AML-193 (cell line): ENCODE measurements around the gene GRID2.
A peak's percentile ranks its signal among the peaks of the same experiment; 100 is the strongest.

Experiments used
- DNase-seq, 2 experiments: peaks; one replicate each; lab custom pipeline; 2025; lab: John Stamatoyannopoulos, UW

Gene GRID2

DNA sequence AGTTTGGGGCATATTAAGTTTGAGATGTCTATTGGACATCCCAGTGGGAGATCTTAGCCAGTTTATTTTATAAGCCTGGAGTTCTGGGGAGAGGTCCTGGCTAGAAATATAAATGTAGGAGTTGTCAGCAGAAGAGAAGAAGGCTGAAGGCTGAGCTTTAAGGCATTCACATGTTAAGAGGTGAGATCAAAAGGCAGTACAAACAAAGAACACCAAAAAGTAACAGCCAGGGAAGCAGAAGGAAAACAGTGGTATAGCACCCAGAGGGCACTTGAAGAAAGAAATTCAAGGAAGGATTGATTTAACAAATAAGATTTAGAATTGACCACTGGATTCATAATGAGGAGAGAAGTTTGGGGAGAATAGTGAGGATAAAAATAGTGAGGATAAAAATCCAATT is 1383.5 kb downstream of the GRID2 start:
- no peak for DNase-seq

DNA sequence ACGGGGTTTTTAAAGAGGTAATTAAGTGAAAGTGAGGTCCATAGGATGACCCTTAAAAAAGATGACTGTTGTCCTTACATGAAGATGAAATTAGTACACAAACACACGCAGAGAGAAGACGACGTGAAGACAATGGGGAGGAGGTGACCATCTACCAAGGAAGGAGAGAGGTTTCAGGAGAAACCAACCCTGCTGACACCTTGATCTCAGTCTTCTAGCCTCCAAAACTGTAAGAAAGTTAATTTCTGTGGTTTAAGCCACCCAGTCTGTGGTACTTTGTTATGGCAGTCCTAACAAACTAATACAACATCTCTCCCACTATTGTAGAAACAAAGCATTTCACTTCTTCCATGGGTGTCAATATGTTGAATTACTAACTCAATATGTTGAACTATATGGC is 1385.2 kb downstream of the GRID2 start:
- no peak for DNase-seq

DNA sequence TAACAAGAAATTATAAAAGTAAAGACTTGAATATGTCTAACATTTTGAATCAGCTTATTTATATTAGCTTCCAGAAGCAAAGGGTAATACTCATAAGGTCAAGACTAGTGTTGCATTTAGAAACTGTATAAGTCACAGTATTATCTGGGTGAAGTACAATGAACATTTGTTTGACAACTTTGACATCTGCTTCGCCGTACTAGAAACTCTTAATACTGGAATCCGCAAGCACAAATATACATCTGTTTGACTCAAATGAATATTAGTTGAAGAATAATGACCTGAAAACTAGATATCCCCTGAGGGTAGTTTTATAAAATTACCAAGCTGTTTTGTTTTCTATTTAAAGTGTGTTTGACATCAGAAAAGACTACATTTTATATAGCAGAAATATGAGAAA is 1389.4 kb downstream of the GRID2 start:
- DNase-seq, result no peak

DNA sequence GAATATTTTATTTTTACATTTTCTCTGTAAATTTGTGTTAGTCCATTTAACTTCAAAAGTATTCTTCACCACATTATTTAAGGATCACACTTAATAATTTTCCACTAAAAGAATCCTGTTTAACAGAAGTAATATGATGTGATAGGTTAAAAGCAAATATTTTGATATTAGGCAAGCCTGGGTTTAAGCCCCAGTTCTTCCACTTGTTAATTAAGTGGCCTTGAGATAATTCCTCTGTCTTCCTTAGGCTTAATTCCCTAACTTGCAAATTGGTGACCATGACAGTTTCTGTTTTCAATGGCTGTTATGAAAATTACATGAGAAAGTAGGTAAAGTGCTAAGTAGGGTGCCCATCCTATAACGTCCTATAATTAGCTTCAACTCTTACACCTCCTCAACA is 1394.9 kb downstream of the GRID2 start:
- no peak for DNase-seq

DNA sequence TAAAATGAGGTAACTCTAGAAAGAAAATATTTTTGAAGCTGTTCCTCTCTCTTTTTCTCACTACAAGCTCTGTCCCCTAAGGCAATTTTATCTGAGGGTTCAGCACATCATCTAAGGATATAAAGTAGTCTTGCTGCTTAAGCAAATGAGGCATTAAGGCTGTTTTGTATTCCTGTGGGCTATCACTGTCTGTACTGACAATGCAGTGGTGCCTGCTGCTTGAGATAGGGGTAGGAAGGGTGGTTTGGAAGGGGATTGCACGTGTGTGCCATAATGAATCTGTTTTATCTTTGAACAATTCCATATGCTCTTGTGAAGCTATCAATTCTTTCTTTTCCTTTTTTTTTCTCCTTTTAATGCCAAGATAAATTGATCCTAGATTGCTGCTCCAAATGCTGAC is 1396.8 kb downstream of the GRID2 start:
- DNase-seq, result no peak

DNA sequence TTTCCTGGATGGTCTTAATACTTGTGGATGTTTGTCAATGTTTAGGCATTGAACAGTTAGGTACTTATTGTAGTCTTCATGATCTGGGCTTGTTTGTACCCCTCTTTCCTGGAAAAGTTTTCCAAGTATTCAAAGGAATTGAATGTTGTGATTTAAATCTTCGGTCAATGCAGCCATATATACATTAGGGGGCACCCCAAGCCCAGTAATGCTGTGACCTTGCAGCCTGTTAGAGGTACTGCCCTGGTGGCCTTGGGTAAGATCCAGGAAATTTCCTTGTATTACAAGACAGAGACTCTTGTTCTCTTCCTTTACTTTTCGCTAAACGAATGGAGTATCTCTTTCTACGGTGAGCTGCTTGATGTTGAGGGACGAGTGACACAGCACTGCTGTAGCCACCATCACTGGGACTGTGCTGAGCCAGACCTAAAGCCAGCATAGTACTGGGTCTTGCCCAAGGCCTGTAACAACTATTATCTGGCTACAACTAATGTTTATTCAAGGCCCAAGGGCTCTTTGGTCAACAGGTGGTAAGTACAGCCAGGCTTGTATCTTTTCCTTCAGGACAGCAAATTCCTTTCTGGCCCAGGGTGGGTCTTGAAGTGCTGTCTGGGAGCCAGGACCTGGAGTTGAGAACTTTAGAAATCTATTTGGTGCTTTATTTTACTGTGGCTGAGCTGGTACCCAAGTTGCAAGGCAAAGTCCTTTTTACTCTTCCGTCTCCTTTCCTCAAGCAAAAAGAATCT is 1406.5 kb downstream of the GRID2 start:
- DNase-seq, result peak in 1 of 2 experiments; percentile 1

DNA sequence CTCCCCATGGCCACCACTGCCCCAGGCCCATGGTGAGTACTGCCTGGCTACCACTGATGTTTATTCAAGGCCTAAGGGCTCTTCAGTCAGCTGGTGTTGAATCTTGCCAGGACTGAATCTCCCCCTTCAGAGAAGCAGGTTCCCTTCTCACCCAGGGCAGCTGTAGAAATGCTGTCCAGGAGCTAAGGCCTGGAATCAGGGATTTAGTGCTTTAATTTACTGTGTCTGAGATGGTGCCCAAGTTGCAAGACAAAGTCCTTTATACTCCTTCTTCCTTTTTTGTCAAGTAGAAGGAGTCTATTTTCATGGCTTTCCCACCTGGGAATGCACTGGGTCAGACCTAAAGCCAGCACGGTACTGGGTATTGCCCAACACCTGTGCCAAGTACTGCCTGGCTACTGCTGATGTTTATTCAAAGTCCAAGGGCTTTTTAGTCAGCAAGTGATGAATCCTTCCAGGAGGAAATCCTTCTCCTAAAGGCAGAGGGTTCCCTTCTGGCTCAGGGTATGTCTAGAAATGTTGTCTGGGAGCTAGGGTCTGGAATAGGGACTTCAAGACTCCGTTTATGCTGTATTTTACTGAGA is 1407.2 kb downstream of the GRID2 start:
- DNase-seq, result no peak

DNA sequence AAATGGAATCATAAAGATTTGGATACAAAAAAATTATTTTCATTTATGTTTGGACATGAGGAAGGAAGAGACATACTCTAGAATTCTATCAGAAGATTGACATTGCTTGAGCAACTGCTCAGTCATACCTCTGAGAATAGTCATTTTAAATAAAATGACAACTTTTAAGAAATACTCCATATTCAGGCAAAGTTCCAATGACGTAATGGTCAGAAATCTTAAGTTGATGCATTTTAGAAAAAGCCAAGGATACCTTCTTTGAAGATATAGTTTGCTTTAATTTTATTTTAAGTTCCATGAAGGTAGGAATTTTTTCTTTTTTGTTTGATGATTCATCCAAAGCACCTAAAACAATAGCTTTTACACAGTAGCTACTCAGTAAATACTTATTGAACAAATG is 1414.5 kb downstream of the GRID2 start:
- no peak for DNase-seq

DNA sequence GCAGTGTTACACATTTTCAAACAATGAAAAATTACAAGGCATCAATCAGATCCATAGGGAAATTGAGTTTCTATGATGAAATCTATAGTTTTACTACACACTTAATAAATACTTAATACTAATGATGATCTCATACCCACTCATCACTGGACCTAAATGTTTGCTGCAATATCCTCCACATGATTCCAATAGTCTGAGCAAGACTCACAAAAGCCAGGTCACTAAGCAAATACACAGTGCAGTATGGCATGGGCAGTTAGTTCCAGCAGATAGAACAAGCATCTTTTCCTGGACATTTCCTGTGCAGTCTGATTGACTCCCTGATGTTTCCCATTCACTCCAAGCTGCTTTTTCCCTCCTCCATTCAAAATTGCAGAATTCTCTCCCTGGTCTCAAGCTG is 1415.8 kb downstream of the GRID2 start:
- DNase-seq, result no peak

DNA sequence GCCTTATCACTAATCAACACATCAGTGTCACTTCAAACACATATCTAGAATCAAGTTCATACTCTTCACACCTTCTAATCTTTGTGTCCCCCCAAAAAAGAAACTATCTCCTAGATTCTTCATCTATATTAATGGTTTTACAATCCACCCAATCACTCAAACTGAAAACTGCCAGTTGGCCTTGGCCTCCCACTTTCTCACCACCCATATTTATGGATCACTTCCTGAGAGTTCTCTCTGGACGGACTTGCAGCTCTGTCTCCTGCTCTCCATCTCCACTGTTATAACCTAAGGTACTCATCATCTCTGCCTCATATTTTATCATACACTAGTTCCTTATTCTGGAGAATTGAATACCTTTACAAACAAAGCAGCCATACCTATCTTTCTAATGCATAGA is 1418.7 kb downstream of the GRID2 start:
- no peak for DNase-seq

DNA sequence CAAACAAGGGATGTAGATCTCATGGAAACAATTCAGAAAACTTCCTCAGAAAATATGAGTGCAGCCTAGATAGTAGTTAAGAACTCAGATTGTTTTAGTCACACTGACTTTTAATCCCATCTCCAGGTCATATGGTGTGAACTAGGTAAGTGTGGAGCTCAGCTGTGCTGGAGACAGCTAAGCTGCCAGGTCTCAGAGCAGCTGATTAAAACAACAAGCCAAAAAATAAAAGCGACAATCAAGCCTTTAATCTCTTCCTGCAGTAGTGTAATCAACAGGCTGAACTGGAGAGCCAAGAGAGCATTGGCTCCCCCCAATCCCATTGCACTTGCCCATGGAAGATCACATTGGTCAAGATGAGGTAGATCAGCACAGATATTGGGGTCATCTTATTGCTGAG is 1426.5 kb downstream of the GRID2 start:
- no peak for DNase-seq

DNA sequence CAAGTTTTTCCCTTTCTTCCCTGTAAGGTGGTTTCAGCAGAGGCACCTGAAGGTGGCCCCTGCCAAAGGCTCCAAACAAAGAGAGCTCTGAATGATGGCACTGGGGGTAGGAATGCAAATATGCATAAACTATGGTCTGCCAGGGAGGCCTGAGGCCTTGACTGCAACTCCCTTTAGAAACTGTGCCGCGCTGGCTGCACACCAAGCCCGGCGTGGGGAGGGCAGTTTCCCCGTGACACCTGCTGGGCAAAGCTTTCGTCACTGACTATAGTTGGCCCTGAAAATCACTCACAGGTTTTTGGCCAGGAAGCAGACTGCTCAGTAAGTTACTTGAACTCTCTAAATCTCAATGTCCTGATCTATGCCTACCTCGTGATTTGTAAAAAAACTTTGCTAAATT is 1427.0 kb downstream of the GRID2 start:
- DNase-seq, result no peak

DNA sequence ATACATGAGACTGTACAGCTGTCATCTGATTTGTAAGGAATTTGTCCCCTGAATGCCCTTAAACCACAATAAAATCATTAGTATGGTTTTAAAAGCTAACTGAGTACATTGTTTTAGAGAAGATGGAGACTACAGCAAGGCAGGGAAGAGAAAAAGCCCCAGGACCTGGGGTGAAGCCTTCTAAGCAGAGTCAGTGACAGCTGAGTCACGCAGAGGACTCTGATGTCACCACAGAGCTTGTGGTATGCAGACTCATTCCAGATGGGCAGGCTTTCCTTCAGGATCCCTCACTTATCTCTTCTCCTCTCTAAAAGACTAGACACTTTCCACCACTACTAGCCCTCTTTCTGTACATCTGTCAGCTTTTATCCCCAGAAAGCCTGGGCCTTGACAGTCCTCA is 1427.7 kb downstream of the GRID2 start:
- DNase-seq, result no peak

DNA sequence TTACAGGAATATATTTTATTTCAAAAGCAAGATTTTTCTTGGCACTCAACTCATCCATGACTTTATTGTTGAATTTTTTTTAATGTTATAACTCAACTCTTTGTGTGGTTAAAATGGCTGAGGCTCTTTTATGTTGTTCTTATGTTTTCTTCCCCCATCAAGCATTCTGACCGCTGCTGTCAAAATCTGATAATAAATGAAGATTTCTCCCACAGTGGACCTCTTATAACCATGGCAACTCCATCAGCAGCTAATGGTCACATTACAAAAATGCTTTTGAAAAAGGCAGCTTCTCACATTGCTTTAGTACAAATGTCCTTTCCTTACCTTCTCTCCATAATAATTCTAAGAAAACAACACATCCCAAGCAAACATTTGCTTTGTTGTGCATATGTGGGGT is 1428.7 kb downstream of the GRID2 start:
- no peak for DNase-seq

DNA sequence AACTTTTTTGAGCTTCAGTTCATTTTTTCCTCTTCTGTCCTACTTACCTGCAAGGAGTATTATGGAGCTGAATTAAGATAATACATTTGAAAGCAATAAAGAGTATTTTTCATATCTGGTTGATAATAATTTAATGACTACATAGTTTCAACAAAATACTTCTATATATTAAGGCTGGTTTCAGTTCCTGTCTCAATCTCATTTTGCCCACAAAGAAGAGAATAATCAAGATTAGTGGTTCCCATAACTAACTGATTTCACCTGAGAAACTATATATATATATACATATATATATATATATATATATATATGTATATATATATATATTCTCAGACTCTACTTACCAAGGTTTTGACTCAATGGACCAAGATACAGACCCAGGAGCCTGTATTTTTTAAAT is 1437.1 kb downstream of the GRID2 start:
- no peak for DNase-seq

DNA sequence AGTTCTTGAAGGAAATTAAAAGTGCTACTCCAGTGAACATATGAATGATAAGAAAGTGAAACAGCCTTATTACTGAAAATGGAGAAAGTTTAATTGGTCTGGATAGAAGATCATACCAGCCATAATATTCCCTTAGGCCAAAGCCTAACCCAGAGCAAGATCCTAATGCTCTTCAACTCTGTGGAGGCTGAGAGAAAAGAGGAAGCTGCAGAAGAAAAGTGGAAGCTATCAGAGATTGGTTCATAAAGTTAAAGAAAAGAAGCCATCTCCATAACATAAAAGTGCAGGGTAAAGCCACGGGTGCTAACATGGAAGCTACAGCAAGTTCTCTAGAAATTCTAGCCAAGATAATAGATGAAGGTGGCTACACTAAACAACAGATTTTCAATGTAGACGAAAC is 1439.3 kb downstream of the GRID2 start:
- peak in 1 of 2 experiments; percentile 6 for DNase-seq

DNA sequence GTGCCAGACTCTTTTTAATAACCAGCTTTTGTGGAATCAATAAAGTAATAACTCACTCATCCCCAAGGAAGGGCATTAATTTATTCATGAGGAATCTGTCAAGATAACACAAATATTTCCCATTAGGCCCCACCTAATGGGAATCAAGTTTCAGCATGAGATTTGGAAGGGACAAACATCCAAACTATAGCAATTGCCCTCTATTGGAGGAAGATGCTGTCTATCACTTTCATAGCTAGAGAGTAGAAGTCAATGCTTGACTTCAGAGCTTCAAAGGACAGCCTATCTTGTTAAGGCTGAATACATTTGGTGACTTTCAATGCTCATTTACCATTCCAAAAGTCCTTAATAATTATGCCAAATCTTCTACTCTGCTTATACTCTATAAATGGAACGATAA is 1439.9 kb downstream of the GRID2 start:
- DNase-seq, result no peak

DNA sequence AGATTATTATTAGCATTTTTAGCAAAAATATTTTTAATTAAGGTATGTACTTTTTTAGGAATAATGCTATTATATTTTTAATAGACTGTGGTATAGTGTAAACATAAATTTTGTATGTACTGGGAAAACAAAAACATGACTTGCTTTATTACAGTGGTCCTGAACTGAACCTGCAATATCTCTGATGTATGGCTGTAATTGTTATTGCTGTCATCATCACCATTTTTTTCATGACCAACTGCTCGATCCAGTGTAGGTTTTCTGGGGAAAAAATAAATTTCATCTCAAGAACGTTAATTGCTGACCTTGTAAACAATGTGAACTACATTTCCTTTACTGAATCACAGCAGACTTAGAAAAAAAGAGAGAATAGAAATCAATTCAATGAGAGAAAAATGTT is 1441.2 kb downstream of the GRID2 start:
- DNase-seq, result no peak

DNA sequence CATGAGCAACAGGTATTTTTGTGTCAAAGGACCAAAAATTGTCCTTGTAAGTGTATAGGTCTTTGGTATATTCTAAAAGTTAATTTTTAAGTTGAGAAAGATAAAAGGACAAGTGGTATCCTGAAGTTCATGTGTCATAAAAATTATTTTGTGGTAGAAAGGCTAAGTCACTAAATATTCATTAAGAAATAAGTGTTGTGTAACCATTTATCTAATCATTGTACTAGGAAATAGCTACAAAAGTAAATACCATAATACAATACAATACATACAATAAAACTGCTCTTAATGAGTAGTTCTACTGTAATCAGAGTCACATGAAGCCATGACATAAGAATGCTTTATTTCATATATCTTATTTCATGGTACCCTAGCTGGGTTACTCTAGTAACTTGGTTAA is 1442.3 kb downstream of the GRID2 start:
- DNase-seq, result no peak

DNA sequence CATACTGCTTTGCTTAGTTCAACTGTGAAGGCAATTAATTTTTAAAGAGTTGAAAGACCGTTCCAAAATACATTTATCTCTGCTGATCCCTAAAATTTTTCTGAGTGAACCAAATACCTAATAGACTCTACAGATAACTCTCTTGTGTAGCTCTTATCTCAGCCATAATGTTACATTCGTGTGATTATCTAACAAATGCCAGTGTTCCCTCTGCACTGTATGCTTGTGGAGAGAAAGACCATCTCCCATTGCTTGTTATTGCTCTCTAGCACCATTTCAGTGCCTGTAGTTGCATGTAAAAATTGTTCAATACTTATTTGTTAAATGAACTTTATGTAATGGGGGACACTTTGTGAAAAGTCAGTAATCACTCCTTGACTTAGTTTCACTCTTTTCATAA is 1443.5 kb downstream of the GRID2 start:
- no peak for DNase-seq

DNA sequence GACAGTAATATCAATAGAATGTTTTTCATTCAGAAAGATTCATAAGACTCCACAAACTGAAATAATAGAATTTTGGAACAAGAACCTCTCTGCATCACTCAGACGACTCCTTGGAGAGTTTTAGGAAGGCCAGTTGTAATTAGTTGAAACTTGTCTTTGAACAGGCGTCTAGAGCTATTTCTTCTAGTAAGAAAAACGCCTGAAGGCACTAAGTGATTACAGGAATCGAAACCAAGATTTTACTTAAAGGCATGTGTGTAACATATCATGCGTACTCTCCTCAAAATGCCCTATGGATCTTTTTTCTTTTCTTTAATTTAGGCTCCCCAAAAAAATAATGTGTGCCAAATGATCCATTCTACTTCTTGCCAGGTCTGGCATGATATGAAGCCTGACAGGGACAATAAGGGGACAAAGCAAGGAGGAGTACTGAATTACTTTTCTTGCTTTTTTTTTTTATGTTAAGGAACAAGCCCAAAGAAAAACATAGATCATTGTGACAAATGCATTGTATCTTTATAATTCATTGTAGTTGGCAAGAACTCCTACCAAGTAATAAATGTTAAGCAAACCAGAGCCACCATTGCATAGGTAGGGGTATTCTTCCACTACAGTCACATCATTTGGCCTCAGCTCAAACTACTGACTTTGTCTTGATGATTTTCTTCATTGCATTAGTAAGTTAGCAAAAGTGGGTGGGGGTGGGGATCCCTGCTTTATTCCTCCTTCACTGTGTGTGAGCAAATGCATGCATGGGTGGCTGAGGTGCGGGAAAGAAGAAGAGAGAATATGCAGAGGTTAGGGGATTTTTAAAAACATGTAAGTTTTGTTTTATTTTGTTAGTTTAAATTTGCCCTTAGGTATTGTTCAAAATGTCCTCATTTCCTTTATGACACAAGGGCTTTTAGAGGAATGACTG is 1444.9 kb downstream of the GRID2 start:
- DNase-seq, result no peak

DNA sequence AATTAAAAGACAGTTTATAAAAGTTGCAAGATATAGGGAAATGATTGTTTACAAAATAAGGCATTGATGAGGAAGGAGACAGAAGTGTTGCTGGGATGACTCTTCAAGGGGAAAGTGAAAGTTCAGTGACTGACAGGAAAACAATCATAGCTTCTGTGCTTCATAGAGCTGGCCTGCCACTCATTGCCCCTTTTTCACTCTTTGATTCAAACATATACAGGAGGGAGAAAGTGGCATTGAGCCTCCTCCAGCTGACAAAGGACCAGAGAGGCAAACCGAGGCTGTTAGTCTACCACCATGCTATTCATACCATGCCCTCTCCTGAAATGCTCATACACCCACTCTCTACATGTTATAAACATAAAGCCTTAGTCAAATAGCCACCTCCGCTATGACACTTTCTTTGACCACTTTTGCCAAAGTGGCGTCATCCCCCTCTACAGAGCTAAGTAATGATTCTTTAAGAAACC is 1445.6 kb downstream of the GRID2 start:
- DNase-seq, result no peak

DNA sequence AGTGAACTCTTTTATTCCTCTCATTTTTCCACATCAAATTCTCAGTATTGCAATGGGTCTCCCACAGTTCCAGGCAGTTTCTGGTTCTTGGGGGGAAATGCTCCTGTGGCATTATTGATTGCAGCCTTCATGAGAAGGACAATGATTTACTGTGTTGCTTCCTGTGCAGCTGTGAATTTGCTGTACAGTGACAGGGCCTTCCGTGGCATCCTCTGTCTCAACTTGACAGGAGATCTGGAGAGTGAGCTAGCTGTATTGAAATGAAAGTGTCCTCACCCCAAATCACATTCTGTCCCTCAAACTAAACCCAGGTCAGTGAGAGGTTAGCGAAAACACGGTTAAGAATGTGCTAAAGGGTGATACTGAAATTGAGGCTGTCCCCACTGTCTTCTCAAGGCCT is 1447.6 kb downstream of the GRID2 start:
- DNase-seq, result no peak
